SK-N-SH treated with all-trans-retinoic acid at 6 μM for 48 hours (cell line): Measurements from ENCODE around the gene KIN.

Experiments
- CSRNP3 ChIP-seq: fragments of 250-450 bp; sonication (Bioruptor Pico); IDR thresholded peaks from 2 replicates; pipeline ENCODE4 v1.5.1; 2021; ENCODE audit warnings: mild to moderate bottlenecking, moderate library complexity
- GLIS3 ChIP-seq: fragments of 250-450 bp; sonication (Bioruptor Pico); IDR thresholded peaks from 2 replicates; pipeline ENCODE4 v1.5.0; 2020; ENCODE audit warnings: mild to moderate bottlenecking, moderate library complexity
- RARB ChIP-seq: fragments of 250-450 bp; sonication (Bioruptor Pico); IDR thresholded peaks from 2 replicates; pipeline ENCODE4 v1.8.0; 2021; ENCODE audit warnings: mild to moderate bottlenecking, moderate library complexity
- ZFP30 ChIP-seq: fragments of 450-650 bp; formaldehyde crosslinking; IDR thresholded peaks from 2 replicates; pipeline ENCODE4 v1.5.0; 2022; ENCODE audit warnings: mild to moderate bottlenecking, moderate library complexity
- TF ChIP-seq, protein P1 (sequence below): fragments of 250-450 bp; sonication (Bioruptor Pico); IDR thresholded peaks from 2 replicates; pipeline ENCODE4 v1.5.1; 2020; ENCODE audit warnings: low read depth, mild to moderate bottlenecking, moderate library complexity
- TF ChIP-seq, protein P2 (sequence below): fragments of 250-450 bp; sonication (Bioruptor Pico); IDR thresholded peaks from 2 replicates; pipeline ENCODE4 v1.8.0; 2020; ENCODE audit warnings: mild to moderate bottlenecking, moderate library complexity, borderline replicate concordance

- TF ChIP-seq, protein P1, sequence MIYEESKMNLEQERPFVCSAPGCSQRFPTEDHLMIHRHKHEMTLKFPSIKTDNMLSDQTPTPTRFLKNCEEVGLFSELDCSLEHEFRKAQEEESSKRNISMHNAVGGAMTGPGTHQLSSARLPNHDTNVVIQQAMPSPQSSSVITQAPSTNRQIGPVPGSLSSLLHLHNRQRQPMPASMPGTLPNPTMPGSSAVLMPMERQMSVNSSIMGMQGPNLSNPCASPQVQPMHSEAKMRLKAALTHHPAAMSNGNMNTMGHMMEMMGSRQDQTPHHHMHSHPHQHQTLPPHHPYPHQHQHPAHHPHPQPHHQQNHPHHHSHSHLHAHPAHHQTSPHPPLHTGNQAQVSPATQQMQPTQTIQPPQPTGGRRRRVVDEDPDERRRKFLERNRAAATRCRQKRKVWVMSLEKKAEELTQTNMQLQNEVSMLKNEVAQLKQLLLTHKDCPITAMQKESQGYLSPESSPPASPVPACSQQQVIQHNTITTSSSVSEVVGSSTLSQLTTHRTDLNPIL (CRISPR knock-in tag), result no peak
- TF ChIP-seq, protein P2, sequence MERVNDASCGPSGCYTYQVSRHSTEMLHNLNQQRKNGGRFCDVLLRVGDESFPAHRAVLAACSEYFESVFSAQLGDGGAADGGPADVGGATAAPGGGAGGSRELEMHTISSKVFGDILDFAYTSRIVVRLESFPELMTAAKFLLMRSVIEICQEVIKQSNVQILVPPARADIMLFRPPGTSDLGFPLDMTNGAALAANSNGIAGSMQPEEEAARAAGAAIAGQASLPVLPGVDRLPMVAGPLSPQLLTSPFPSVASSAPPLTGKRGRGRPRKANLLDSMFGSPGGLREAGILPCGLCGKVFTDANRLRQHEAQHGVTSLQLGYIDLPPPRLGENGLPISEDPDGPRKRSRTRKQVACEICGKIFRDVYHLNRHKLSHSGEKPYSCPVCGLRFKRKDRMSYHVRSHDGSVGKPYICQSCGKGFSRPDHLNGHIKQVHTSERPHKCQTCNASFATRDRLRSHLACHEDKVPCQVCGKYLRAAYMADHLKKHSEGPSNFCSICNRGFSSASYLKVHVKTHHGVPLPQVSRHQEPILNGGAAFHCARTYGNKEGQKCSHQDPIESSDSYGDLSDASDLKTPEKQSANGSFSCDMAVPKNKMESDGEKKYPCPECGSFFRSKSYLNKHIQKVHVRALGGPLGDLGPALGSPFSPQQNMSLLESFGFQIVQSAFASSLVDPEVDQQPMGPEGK (CRISPR knock-in tag), result no peak
- no peak for TF ChIP-seq RARB
- TF ChIP-seq GLIS3 (CRISPR knock-in tag), result no peak
- no peak for TF ChIP-seq ZFP30 (CRISPR knock-in tag)
- TF ChIP-seq CSRNP3 (CRISPR knock-in tag), result no peak
These were observed 39.2 kb upstream of the KIN start for GRCh38 chr10:7826971-7827370.
